GM19395 (cell line): ENCODE results near the gene PIAS1.
"Not testable (repeated sequence)": the region's sequence is repeated elsewhere in the genome, so short reads cannot be mapped to it uniquely, and the experiment has no call there.

ENCODE experiments used
- ATAC-seq: cut with Tn5 transposase; IDR thresholded peaks from one replicate; pipeline ENCODE4 v1.9.1; 2021; ENCODE audit warnings: mild to moderate bottlenecking, moderate library complexity; ENCODE audit not compliant: unreplicated experiment

PIAS1 gene

DNA sequence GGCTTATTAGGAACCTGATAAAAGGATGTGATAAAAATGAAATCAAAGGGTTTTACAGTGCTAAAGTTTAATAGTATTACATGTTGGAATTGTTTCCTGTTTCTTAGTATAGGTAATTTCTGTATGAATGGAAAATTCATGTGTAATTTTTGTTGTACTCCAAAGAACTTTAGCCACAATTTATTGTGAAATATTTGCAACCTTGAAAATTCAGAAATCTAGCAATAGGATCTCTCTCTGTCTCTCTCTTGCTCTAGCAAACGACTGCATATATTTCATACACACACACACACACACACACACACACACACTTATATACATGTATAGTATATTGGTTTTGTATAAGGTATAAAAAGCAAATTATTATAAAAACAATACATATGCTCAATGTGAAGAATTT is 59.6 kb downstream of the PIAS1 start:
- ATAC-seq = no peak

DNA sequence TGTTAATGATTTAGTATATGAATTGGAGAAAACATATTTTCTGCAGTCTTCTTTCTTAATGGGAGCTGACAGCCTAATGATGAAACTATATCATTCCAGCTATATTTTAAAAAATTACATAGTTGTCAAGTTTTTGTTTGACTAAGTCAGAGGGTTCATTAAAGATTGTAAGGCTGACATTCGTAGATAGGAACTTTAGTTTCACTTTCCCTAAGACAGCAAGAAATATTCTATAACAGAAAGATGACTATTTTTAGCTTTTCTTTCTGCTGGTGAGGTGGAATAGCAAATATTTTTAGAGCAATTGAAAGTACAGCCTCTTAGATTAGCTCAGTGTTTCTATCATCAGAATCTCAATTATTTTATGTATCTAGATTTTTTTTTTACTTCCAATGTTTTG is 60.2 kb downstream of the PIAS1 start:
- ATAC-seq = no peak

DNA sequence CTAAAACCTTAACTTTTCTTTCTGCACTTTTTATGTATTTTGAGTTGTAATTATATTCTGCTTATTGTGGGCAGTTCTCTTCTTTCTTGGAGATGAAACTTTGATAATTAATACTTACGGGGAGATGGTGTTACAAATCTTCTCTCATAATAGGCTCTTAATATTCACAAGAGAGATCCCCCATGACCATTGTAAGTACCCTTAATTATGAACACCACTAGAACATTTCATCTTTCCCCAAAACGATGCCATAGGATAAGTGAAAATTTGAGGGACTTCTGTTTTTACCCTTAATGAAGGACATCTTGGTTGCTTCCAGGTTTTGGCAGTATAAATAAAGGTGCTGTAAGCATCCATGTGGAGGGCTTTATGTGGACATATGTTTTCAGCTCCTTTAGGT is 60.7 kb downstream of the PIAS1 start:
- ATAC-seq = no peak

DNA sequence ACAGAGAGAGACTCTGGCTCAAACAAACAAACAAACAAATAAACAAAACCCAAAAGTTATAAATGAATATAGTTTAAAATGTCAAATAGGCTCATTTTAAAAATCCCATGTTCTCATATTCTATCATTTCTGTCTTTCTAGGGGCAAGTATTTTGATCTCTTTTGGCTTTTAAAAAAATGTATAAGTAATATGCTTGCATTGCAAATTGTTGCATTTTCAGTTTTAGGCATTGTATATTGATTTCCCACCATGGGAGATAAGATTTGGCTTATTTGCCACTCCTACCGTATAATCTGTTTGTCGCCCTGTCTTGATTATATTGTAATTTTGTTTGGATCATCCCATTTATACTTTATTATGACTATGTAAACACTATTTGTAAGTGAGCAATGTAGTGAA is 70.6 kb downstream of the PIAS1 start:
- ATAC-seq = no peak

DNA sequence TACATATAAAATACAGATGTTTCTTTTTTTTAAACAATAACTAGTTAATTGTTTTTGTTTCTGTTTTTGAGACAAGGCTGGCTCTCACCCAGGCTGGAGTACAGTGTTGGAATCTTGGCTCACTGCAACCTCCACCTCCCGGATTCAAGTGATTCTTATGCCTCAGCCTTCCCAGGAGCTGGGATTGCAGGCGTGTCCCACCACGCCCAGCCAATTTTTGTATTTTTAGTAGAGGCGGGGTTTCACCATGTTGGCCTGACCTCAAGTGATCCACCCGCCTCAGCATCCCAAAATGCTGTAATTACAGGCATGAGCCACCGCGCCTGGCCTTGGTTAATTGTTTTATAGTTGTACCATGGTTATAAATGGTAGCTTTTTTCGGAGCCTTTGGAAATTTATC is 72.3 kb downstream of the PIAS1 start:
- no peak for ATAC-seq

DNA sequence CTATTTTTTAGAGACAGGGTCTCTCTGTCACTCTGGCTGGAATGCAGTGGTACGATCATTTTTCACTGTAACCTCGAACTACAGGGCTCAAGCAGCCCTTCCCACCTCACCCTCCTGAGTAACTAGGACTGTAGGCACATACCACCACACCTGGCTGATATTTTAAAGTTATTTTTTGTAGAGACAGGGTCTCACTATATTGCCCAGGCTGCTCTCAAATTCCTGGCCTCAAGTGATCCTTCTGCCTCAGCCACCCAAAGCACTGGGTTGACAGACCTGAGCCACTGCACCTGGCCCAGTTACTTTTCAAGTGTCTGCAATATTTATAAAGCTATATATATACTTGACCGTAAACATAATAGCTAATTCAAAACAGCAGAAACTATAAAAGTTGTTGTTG is 75.0 kb downstream of the PIAS1 start:
- no peak for ATAC-seq

DNA sequence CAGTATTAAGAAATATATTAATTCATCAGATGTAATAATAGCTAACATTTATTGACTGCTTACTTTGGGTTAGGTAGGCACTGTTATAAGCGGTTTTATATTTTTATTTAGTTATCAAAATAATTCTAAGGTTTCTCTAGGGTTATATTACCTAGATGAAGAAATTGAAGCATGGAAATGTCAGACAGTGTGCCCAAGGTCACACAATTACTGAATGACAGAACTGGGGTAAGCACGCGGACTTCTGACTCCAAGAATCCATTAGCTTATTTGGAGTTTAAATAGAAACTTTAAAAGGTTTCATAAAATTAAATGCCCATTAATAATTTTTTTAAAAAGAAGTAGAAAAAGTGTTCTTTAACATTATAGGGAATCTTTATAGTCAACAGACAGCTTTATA is 76.7 kb downstream of the PIAS1 start:
- no peak for ATAC-seq

DNA sequence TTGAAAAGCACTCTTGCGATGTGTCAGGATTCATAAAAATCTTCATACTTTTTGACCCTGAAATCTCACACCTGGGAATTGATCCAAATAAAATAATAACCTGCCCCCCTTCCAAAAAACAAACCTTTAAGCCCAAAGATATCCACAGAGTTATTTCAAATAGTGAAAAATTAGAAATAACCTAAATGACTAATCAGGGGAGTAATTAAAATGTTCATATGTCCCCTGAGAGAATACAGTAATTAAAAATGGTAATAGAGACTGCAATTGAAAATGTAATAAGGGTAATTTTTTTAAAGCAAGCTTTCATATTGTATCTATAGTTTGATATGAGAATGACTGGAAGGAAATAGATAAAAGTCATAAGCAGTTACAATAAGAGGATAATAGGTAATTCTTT is 83.0 kb downstream of the PIAS1 start:
- ATAC-seq = no peak

DNA sequence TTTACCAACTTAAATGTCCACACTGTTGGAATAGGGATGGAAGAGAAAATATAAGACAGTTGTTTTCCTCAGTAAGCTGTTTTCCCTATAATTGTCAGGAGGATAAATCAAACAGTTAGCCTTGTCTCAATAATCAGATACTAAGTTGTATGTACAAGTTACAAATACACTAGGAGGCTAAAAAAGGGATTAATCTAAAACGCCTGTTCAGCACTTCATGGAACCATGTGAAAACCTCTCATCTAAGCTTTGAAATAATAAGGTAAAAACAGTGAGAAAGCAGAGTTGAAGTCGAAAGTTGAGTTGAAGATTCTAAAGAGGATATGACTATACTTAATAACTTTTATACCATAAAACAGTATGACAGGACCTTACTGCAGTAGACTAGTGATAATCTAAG is 89.0 kb downstream of the PIAS1 start:
- ATAC-seq = no peak

DNA sequence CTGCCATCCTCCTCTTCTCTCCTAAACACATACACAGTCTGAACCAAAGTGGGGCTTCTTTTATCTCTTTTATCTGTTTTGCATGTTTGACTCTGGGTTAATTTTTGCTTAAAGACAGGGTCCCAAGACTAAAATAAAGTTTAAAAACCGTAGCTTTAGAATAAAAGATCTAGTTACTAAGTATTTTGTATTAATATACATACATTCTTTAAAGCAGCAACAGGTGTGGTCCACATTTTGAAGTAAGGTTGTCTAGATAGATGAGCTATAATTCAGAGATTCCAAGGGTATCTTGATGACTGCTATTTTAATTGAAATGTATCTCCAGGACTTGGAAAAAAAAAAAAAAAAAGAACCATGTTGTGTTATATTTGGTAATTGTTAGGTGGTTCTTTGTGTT is 89.7 kb downstream of the PIAS1 start:
- no peak for ATAC-seq

DNA sequence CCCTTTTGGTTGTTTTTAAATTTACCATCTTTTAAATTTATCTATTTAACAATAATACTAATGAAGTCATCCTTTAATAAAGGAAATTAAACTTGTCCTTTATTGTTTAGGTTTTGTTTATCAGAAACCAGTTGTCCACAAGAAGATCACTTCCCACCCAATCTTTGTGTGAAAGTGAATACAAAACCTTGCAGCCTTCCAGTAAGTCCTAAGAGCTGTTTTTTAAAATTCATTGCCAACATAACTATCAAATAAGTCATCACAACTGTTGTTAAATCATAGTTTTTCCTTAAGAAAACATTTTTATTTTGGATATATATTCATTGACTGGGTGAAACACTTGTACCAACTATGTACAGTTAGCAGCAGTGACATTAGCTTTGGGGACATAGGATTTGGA is 91.6 kb downstream of the PIAS1 start:
- no peak for ATAC-seq

DNA sequence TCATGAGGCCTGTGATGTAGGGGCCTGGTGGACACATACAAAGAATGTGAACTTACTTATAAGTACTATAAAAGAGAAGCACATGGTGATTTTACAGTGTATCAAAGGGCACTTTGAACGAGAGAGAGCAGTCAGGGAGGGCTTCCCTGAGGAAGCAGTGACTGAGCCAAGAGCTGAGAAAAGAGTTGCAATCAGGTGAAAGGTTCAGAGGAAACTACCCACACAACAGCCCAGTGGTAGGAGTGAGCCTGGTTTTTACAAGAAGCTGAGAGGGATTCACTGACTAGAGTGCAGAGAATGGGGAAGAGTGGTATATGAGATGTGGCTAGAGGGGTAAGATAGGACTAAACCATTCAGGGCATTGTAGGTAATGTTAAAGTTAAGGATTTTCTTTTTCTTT is 93.9 kb downstream of the PIAS1 start:
- ATAC-seq = no peak

DNA sequence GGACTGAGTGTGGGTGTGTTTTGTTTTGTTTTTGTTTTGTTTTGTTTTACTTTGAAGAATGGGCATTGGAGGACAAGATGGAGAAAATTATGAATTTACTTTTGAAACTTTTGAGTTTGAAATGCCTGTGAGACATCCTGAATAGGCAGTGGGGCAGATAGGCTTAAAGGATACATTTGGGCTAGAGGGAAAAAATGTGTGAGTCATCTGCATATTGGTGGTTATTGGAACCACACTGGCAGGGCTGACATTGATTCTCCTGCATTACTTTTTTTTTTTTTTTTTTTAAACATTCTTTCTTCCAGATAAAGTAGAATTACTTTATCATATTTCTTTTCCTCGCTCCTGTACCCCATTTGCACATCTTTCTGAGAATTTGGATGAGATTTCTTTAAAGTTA is 94.9 kb downstream of the PIAS1 start:
- no peak for ATAC-seq

DNA sequence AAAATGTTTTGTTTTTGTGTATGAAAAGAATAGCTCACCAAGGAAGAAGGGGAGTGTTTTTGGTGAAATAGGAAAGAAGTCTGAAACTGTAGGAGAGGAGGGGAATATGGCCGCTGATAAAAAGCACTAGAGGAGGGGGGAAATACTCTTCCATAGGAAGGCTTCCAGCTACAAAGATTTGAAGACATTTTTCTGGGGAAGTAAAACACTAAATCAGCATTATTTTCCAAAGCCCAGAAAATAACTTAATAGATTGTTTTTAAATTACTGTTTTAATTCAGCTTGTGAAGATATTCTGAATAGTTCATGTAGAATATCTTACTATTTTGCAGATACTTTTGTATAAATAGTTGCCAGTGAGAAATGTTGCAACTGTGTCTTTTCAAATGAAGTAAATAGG is 96.1 kb downstream of the PIAS1 start:
- ATAC-seq = no peak

DNA sequence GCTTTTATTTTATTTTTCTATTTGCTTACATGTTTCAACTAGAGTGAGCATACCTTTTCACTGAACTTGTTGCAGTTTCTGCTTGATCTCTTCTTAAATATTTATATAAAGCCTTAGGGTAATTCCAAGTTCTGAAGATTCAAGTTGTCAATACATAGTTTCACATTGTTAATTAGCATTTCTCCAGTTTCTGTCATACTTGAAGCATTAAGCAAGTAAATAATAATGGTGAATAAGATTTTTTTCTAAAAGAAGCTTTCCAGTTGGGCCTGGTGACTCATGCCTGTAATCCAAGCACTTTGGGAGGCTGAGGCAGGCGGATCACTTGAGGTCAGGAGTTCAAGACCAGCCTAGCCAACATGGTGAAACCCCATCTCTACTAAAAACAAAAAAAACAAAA is 97.2 kb downstream of the PIAS1 start:
- ATAC-seq = no peak

DNA sequence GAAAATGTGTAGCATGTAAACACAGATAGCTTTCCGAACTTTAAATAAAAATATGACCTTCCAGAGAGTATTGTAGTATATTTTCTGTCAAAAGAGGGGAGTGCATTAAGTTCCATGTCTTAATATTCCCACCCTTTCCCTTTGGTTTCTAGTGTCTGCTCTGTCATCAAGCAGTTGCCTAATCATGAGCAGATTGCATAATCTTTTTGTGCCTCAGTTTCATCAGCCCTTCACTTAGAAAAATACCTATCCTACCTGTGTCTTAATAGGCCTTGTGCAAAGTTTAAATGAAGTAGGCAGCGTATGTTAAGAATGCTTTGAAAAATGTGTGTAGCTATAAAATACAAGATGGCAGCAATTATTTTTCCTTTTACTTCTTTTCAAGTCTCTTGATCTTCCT is 98.2 kb downstream of the PIAS1 start:
- ATAC-seq = no peak

DNA sequence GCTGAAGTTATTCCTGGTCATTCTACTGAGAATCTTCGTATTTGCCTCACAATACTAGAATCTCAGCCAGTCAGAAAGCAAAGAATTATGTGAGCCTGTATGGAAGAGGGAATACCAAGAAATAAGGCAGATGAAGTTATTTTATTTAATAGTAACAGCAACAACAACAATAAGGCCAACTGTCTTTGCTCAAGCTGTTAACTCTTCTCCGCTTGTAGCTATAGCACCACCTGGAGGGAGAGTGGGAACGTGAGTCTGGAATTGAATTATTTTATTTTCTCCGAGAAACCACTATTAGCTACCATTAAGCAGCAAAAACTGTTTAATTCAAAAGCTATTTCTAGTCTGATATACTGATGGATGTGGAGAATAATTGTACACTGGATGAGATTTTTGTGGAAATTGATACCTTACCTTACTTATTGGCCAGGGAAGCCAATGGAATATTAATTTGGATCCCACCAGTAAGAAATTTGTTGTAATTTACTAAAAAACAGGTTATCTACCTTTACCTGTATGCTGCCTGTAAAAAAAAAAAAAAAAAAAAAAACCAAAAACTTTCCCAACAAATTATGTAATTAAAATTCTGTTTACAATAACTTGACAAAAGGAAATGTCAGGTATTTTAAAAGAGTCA is 100.9 kb downstream of the PIAS1 start:
- no peak for ATAC-seq

DNA sequence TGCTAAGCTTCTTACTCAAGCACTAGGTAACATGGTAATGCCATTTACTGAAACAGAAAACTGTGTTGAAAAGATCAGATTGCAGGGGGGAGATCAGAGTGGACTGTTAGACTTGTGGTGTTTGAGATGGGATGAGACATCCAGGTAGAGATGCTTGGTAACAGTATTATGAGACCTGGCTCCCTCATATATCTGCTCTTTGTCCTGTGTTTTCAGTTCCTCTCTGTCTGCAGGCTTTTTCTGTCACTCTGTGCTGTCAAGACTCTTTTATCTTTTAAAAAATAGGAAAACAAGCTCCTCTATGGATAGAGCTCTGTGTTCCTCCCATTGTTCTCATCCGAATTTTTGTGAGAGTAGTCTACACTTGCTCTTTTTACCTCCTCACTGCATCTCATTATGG is 103.0 kb downstream of the PIAS1 start:
- no peak for ATAC-seq

DNA sequence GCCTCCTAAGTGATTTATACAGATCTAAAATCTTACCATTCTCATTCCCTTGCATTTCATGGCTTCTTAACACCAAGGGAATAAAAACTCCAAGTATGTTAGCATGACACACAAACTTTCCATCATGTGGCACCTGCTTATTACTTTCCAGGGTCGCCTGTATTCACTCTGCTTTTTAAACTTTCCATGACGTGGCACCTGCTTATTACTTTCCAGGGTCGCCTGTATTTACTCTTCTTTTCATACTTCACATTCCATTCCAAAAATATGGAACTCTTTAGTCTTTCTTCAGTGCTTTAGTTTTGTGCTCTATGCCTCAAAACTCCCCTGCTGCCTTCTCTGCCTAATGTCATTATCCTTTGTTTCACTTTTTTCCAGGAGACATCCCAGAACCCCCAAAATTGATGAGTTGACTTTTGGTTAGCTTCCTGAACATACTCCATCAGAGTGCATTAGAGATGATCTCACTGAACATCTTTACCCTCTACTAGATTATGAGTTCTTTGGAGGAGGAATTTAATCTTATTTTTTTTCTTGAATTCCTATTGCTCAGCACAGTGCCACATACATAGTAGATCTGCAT is 104.0 kb downstream of the PIAS1 start:
- no peak for ATAC-seq

DNA sequence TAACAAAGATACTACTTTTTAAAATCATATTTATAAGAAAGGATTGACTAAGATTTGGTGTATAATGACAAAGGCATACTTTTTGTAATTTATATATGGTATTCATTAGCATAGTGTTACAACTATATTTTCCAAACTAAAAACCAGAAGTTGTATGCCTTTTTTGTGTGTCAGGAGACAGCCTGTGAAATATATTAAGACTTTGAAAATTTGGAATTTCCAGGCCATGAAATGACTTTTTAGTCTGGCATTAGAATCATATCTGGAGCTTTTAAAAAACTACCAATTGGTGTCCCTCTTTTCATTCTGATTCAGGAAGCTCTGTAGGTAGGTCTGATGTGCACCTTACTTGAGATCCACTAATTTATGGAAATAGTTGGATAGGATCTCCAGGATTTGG is 109.1 kb downstream of the PIAS1 start:
- ATAC-seq = no peak

DNA sequence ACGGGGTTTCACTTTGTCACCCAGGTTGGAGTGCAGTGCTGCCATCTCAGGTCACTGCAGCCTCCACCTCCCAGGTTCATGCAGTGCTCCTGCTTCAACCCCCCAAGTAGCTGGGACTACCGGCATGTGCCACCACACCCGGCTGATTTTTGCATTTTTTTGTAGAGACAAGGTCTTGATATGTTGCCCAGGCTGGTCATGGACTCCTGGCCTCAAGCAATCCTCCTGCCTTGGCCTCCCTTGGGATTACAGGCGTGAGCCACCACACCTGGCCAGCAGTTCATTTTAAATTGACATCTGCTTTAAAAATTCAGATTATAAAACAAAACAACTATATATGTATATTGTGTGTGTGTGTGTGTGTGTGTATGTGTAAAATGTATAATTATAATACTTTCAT is 112.7 kb downstream of the PIAS1 start:
- no peak for ATAC-seq

DNA sequence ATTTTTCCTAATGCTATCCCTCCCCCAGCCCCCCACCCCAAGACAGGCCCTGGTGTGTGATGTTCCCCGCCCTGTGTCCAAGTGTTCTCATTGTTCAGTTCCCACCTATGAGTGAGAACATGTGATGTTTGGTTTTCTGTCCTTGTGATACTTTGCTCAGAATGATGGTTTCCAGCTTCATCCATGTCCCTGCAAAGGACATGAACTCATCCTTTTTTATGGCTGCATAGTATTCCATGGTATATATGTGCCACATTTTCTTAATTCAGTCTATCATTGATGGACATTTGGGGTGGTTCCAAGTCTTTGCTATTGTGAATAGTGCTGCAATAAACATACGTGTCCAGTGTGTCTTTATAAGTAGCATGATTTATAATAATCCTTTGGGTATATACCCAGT is 117.9 kb downstream of the PIAS1 start:
- ATAC-seq = not testable (repeated sequence)

DNA sequence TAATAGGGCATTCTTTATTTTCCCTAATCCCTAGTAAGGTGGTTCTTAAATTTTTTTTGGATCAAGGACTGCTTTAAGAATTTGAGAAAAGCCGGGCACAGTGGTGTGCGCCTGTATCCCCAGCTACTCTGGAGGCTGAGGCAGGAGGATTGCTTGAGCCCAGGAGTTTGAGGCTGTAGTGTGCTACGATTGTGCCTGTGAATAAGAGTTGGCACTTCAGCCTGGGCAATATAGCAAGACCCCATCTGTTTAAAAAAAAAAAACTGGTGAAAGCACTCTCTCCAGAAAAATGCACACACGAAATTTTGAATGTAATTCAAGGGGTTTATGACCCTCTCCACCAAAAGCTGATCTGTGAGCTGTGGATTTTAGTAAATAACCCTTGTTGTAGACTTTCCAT is 119.0 kb downstream of the PIAS1 start:
- no peak for ATAC-seq
